Endothelial cell of umbilical vein (primary cell): ENCODE measurements around the gene AIG1. TPM values are rescaled to one million over a fixed set of nuclear protein-coding genes. Genes with fewer than 3 reads are reported as not detected.

Experiments used
- BruUV-seq: library from RNA; stranded (reverse); fragments of 400-500 nt; replicated peaks from 2 replicates; lab custom pipeline; 2021; lab: Mats Ljungman, UMichigan
- CTCF ChIA-PET: fragments of 300-600, 350-600 bp; sonication (Branson Sonifier 250); formaldehyde crosslinking; loops from one replicate; lab custom pipeline; 2021; ENCODE audit warnings: antibody characterized with exemption, inconsistent platforms; lab: Charles Lee
- POLR2A ChIA-PET: fragments of 300-600, 350-600 bp; sonication (Branson Sonifier 250); formaldehyde crosslinking; loops from one replicate; lab custom pipeline; 2021; ENCODE audit warnings: antibody characterized with exemption, inconsistent platforms; lab: Charles Lee
- DNase-seq: peaks from one replicate; pipeline ENCODE4 v3.0.0-alpha.2; 2011; ENCODE audit warnings: low read depth, low spot score
- FAIRE-seq: peaks from 2 replicates; lab custom pipeline; 2011; peaks lifted over from hg19 to GRCh38; lab: Jason Lieb, UNC
- H2AFZ ChIP-seq: 2 replicates; pipeline ENCODE4 v1.6.0; 2012; ENCODE audit warnings: low read depth, low read length, control low read depth, inconsistent platforms
- H3K27ac ChIP-seq: 2 replicates; pipeline ENCODE4 v1.5.1; 2011; ENCODE audit warnings: low read depth, mild to moderate bottlenecking, control low read depth, low read length, moderate library complexity; ENCODE audit not compliant: insufficient read depth
- H3K27me3 ChIP-seq, 2 experiments: 2 replicates each; pipeline versions ENCODE4 v1.6.0 to v1.6.1; 2011; ENCODE audit warnings: low read length in 2 of 2, mixed read lengths in 1 of 2; ENCODE audit not compliant: control insufficient read depth in 2 of 2, insufficient read depth in 2 of 2
- H3K36me3 ChIP-seq, 2 experiments: 2 replicates in 1 of 2; 3 replicates in 1 of 2; pipeline ENCODE4 v1.5.1; 2011; ENCODE audit warnings: low read length in 2 of 2, mild to moderate bottlenecking in 1 of 2, moderate library complexity in 1 of 2; ENCODE audit not compliant: control insufficient read depth in 2 of 2, insufficient read depth in 2 of 2; ENCODE audit errors: extremely low read depth in 1 of 2
- H3K4me1 ChIP-seq: 3 replicates; pipeline ENCODE4 v1.5.1; 2011; ENCODE audit warnings: mild to moderate bottlenecking, low read length; ENCODE audit not compliant: control insufficient read depth, insufficient read depth; ENCODE audit errors: extremely low read depth
- H3K4me2 ChIP-seq: 2 replicates; pipeline ENCODE4 v1.6.1; 2011; ENCODE audit warnings: low read length, control low read depth, mixed read lengths; ENCODE audit not compliant: insufficient read depth
- H3K4me3 ChIP-seq, 3 experiments: fragments of 200-600 bp in 1 of 3; sonication (generic), shearing (Covaris generic) in 1 of 3; replicated peaks in 1 of 3; 2 replicates each; pipeline ENCODE4 v1.5.1; 2011 to 2016; ENCODE audit warnings: control low read depth in 3 of 3, low read length in 3 of 3, mild to moderate bottlenecking in 2 of 3, inconsistent platforms in 1 of 3, low read depth in 1 of 3, moderate library complexity in 1 of 3; ENCODE audit not compliant: insufficient read depth in 1 of 3
- H3K79me2 ChIP-seq: 2 replicates; pipeline ENCODE4 v1.6.0; 2012; ENCODE audit warnings: low read length, inconsistent platforms; ENCODE audit not compliant: control insufficient read depth, insufficient read depth
- H3K9ac ChIP-seq: replicated peaks from 2 replicates; pipeline ENCODE3; 2011; ENCODE audit warnings: low read length, control low read depth; ENCODE audit not compliant: insufficient read depth; ENCODE audit errors: extremely low read depth
- H3K9me1 ChIP-seq: replicated peaks from 3 replicates; pipeline ENCODE4 v1.6.0; 2011; ENCODE audit warnings: mild to moderate bottlenecking, low read length; ENCODE audit not compliant: control insufficient read depth, insufficient read depth; ENCODE audit errors: extremely low read depth
- H3K9me3 ChIP-seq: replicated peaks from 2 replicates; pipeline ENCODE4 v1.5.1; 2012; ENCODE audit warnings: low read length, inconsistent platforms; ENCODE audit not compliant: control insufficient read depth, insufficient read depth
- H4K20me1 ChIP-seq: replicated peaks from 2 replicates; pipeline ENCODE3; 2011; ENCODE audit warnings: mild to moderate bottlenecking, low read length; ENCODE audit not compliant: control insufficient read depth, insufficient read depth; ENCODE audit errors: extremely low read depth
- EZH2 ChIP-seq: IDR thresholded peaks from 2 replicates; pipeline ENCODE4 v1.6.1; 2012; ENCODE audit warnings: borderline replicate concordance, low read depth, mild to moderate bottlenecking, moderate library complexity, low read length, inconsistent platforms; ENCODE audit not compliant: severe bottlenecking
- FOS ChIP-seq: IDR thresholded peaks from 2 replicates; pipeline ENCODE4 v1.6.1; 2011; ENCODE audit warnings: mild to moderate bottlenecking, low read length, moderate library complexity, borderline replicate concordance; ENCODE audit not compliant: insufficient read depth
- GATA2 ChIP-seq: IDR thresholded peaks from 2 replicates; pipeline ENCODE4 v1.7.0; 2011; ENCODE audit warnings: low read depth, mild to moderate bottlenecking, moderate library complexity, mixed read lengths, low read length; ENCODE audit not compliant: insufficient read length, insufficient read depth
- JUN ChIP-seq: IDR thresholded peaks from 2 replicates; pipeline ENCODE4 v1.6.1; 2011; ENCODE audit warnings: borderline replicate concordance, low read depth; ENCODE audit not compliant: insufficient read length, insufficient read depth
- MYC ChIP-seq: IDR thresholded peaks from one replicate; pipeline ENCODE4 v1.6.1; 2011; ENCODE audit warnings: mild to moderate bottlenecking, low read depth, low read length
- POLR2A ChIP-seq: IDR thresholded peaks from 2 replicates; pipeline ENCODE4 v1.6.1; 2012; ENCODE audit warnings: low read depth, mild to moderate bottlenecking, control low read depth, low read length
- POLR2AphosphoS5 ChIP-seq: IDR thresholded peaks from 2 replicates; pipeline ENCODE4 v1.6.1; 2012; ENCODE audit warnings: low read depth, mild to moderate bottlenecking, control low read depth, low read length, moderate library complexity; ENCODE audit not compliant: insufficient read depth
- dilution Hi-C: fragments of 300-500 bp; cut with MboI; formaldehyde crosslinking; loops from one replicate; pipeline ENCODE4 v1.15.0; 2019; ENCODE audit warnings: low sequenced_read_pairs; ENCODE audit not compliant: extremely low pct_ligation_motif_present
- intact Hi-C: fragments of 100-400 bp; cut with micrococcal nuclease; formaldehyde crosslinking; loops from one replicate; pipeline ENCODE4 v1.10.0; 2022
- polyA plus RNA-seq, 4 experiments: library from polyadenylated mRNA; depleted of rRNA in 3 of 4; stranded (reverse) in 3 of 4; unstranded in 1 of 4; fragments of >200 nt; gene quantifications; 2 replicates each; pipeline versions ENCODE4 v1.2.1 to v1.2.3, GENCODE V29; 2011 to 2012; ENCODE audit warnings: missing spikeins in 1 of 4
- total RNA-seq: library from RNA; stranded (reverse); gene quantifications from 2 replicates; pipeline ENCODE4 v1.2.3, GENCODE V29; 2021
- TF ChIP-seq, protein P1 (sequence below): IDR thresholded peaks from 2 replicates; pipeline ENCODE4 v1.6.1; 2011; ENCODE audit not compliant: insufficient read depth, insufficient read length
- TF ChIP-seq, protein P2 (sequence below), 2 donors: IDR thresholded peaks; 1 replicate in 1 of 2; 2 replicates in 1 of 2; pipeline ENCODE4 v1.5.1; 2011; ENCODE audit warnings: low read length in 2 of 2, mild to moderate bottlenecking in 2 of 2, moderate library complexity in 2 of 2, control low read depth in 1 of 2, inconsistent platforms in 1 of 2, low read depth in 1 of 2; ENCODE audit not compliant: insufficient read depth in 1 of 2; ENCODE audit errors: extremely low read depth in 1 of 2

The AIG1 gene
- total and polyA plus RNA-seq, 2 donors (not counting 3 experiments of a cell fraction or from before 2014, with no cell fraction given): 17.7 to 22.7 TPM

DNA sequence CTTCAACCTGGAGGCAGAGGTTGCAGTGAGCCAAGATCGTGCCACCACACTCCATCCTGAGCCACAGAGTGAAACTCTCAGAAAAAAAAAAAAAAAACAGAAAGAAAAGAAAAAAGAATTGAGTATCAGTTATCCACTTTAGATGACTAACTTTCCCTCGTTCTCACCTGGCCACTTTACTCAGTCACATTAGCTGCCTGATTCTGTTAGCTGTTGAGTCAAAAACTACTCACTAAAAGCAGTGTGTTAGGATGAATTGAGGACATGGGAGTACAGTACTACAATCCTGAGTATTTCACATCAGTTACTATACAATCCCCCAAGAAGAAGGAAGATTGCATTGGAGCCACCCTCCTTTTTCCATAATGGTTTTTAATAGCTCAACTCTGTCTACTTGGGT lies 275.2 kb downstream of the AIG1 start:
- no peak overlapping the region for H3K9ac ChIP-seq
- no peaks in the 10 kb centered on the region for H4K20me1 ChIP-seq
- H3K9me3 ChIP-seq: no peaks in the 10 kb centered on the region
- no peaks in the 10 kb centered on the region for H3K4me1 ChIP-seq
- H3K27ac ChIP-seq: no peak overlapping the region
- H3K9me1 ChIP-seq: no peaks in the 10 kb centered on the region
- no peaks in the 10 kb centered on the region for H3K79me2 ChIP-seq
- no TSS peak for BruUV-seq
- dilution Hi-C loops (no loop called here), intact Hi-C loops (loop anchor here (5.0 to 10.0 kb wide), 2 partner anchors 771 to 859 kb away; no protein-coding TSS in a partner anchor)
- DNase-seq: no peak
- ChIA-PET CTCF (interaction anchor here (1.9 to 4.2 kb wide), 3 partner anchors 10 to 861 kb away, joined by 5 to 60 read pairs (median 12); no protein-coding TSS in a partner anchor), POLR2A (no interaction called here)
- H3K27me3 ChIP-seq: no peaks in the 10 kb centered on the region
- no peak overlapping the region for H3K4me2 ChIP-seq
- H3K36me3 ChIP-seq: no peaks in the 10 kb centered on the region
- H3K4me3 ChIP-seq: no peak overlapping the region
- no peak overlapping the region for H2AFZ ChIP-seq
- FAIRE-seq: no peak
- TF ChIP-seq, protein P1, sequence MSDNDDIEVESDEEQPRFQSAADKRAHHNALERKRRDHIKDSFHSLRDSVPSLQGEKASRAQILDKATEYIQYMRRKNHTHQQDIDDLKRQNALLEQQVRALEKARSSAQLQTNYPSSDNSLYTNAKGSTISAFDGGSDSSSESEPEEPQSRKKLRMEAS: no peak
- TF ChIP-seq EZH2: no peak
- no peak for TF ChIP-seq MYC
- TF ChIP-seq, protein P2, sequence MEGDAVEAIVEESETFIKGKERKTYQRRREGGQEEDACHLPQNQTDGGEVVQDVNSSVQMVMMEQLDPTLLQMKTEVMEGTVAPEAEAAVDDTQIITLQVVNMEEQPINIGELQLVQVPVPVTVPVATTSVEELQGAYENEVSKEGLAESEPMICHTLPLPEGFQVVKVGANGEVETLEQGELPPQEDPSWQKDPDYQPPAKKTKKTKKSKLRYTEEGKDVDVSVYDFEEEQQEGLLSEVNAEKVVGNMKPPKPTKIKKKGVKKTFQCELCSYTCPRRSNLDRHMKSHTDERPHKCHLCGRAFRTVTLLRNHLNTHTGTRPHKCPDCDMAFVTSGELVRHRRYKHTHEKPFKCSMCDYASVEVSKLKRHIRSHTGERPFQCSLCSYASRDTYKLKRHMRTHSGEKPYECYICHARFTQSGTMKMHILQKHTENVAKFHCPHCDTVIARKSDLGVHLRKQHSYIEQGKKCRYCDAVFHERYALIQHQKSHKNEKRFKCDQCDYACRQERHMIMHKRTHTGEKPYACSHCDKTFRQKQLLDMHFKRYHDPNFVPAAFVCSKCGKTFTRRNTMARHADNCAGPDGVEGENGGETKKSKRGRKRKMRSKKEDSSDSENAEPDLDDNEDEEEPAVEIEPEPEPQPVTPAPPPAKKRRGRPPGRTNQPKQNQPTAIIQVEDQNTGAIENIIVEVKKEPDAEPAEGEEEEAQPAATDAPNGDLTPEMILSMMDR (IDR thresholded peaks at IDR 0.05; ENCODE audit: extremely low read depth in 1 of 2, insufficient read depth in 1 of 2, low read depth in 1 of 2, low read length in 2 of 2): no peak
- TF ChIP-seq GATA2: no peak
- TF ChIP-seq JUN: no peak
- no peak for TF ChIP-seq POLR2A
- no peak for TF ChIP-seq POLR2AphosphoS5
- no peak for TF ChIP-seq FOS
